OCI-LY7 (cell line): ENCODE data around the gene MIB1.

Experiments
- CTCF ChIP-seq: fragments of 200-600 bp; sonication (generic); conservative IDR thresholded peaks from 2 replicates; pipeline ENCODE4 v1.5.1; 2014; ENCODE audit warnings: mild to moderate bottlenecking, antibody characterized with exemption, low read length, moderate library complexity, mixed read lengths
- EZH2phosphoT487 ChIP-seq: fragments of 200-600 bp; sonication (generic); IDR thresholded peaks from 2 replicates; pipeline ENCODE4 v1.6.1; 2018; ENCODE audit warnings: low read depth, borderline replicate concordance, mild to moderate bottlenecking, mixed run types, antibody characterized with exemption, low read length, moderate library complexity, mixed read lengths

- no peak for TF ChIP-seq CTCF
- TF ChIP-seq EZH2phosphoT487 = no peak
These were observed 166.9 kb downstream of the MIB1 start for GRCh38 chr18:21907451-21907850.
